PC-3 (cell line): ENCODE data around the gene USP48.

Experiments
- EZH2 ChIP-seq: fragments of 300-600 bp; sonication (generic); IDR thresholded peaks from one replicate; pipeline ENCODE4 v1.6.1; 2017; ENCODE audit warnings: antibody characterized with exemption, mild to moderate bottlenecking, low read length; ENCODE audit not compliant: unreplicated experiment
- TF ChIP-seq, protein P1 (sequence below): fragments of 300-600 bp; sonication (generic); conservative IDR thresholded peaks from 2 replicates; pipeline ENCODE4 v1.5.1; 2017; ENCODE audit warnings: antibody characterized with exemption, low read depth, mild to moderate bottlenecking, low read length

DNA sequence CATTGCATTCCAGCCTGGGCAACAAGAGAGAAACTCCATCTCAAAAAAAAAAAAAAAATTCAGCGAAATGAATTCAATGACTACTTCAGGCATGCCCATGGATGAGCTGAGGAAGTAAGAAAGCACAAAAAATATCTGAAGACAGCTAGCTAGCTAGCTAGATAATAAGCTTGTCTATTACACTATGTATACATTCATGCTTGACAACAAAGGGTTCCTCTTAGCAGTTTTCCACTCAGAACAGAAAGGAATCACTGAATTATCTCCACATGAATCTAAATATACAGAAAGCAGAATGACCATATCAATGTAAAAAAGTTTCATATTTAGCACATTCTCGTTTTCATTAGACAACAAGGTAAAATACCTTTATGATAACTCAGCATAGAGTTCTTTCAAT lies 32.1 kb downstream of the USP48 start:
- TF ChIP-seq, protein P1, sequence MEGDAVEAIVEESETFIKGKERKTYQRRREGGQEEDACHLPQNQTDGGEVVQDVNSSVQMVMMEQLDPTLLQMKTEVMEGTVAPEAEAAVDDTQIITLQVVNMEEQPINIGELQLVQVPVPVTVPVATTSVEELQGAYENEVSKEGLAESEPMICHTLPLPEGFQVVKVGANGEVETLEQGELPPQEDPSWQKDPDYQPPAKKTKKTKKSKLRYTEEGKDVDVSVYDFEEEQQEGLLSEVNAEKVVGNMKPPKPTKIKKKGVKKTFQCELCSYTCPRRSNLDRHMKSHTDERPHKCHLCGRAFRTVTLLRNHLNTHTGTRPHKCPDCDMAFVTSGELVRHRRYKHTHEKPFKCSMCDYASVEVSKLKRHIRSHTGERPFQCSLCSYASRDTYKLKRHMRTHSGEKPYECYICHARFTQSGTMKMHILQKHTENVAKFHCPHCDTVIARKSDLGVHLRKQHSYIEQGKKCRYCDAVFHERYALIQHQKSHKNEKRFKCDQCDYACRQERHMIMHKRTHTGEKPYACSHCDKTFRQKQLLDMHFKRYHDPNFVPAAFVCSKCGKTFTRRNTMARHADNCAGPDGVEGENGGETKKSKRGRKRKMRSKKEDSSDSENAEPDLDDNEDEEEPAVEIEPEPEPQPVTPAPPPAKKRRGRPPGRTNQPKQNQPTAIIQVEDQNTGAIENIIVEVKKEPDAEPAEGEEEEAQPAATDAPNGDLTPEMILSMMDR = no peak
- TF ChIP-seq EZH2 = no peak
